Mesodermal cell (in vitro differentiated cells): ENCODE data around the gene CNGA1.

Experiments used
- H3K27ac ChIP-seq: 2 replicates; pipeline ENCODE4 v1.7.0; 2013; ENCODE audit warnings: mild to moderate bottlenecking, low read depth, low read length, moderate library complexity; ENCODE audit not compliant: severe bottlenecking
- H3K36me3 ChIP-seq: 2 replicates; pipeline ENCODE4 v1.7.1; 2013; ENCODE audit warnings: mild to moderate bottlenecking, low read length, moderate library complexity; ENCODE audit not compliant: control insufficient read depth, insufficient read depth
- H3K4me1 ChIP-seq: one replicate; pipeline ENCODE4 v1.7.1; 2013; ENCODE audit warnings: mild to moderate bottlenecking, low read length; ENCODE audit not compliant: insufficient read depth, control insufficient read depth, poor library complexity, severe bottlenecking
- H3K4me3 ChIP-seq: 2 replicates; pipeline ENCODE4 v1.7.0; 2013; ENCODE audit warnings: low read length, control low read depth, mild to moderate bottlenecking; ENCODE audit not compliant: insufficient read depth, poor library complexity, severe bottlenecking; ENCODE audit errors: extremely low read depth
- H3K9me3 ChIP-seq: 2 replicates; pipeline ENCODE4 v1.7.1; 2013; ENCODE audit warnings: mild to moderate bottlenecking, low read length, moderate library complexity; ENCODE audit not compliant: control insufficient read depth
- WGBS, 2 experiments: methylation state at CpG; one replicate each; pipeline ENCODE4 v1.1.5; 2013; ENCODE audit warnings: missing lambda C conversion rate in 2 of 2; ENCODE audit not compliant: insufficient coverage in 2 of 2; 5-methylcytosine and 5-hydroxymethylcytosine counted together

CNGA1 gene

DNA sequence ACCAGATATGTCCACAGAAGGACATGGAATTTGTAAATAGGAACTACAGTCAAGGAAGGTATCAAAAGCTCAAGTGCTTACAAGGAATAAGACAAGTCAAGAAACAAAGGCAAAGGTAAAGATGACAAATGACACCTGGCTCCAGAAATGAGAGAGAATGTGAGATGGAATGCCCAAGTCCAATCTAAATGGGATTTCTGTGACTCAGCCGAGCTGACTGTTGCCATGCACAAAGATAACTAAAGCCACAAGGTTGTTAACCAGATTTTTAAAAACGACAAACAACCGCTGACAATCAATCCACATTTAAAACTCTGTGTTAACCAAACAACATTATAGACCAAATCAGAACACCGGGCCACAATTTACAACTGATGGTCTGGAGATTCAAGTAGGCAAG is 103.2 kb downstream of the CNGA1 start:
- Histone ChIP-seq H3K4me1 (no peaks in the 10 kb centered on the region), H3K9me3 (no peaks in the 10 kb centered on the region), H3K27ac (peak overlapping the region; percentile 45), H3K36me3 (peaks cover 24% of the 10 kb centered on the region), H3K4me3 (peak overlapping the region; percentile 95)
- 0 to 7% methylated on average over 1 to 3 of the region's 4 CpGs for WGBS, 2 experiments

DNA sequence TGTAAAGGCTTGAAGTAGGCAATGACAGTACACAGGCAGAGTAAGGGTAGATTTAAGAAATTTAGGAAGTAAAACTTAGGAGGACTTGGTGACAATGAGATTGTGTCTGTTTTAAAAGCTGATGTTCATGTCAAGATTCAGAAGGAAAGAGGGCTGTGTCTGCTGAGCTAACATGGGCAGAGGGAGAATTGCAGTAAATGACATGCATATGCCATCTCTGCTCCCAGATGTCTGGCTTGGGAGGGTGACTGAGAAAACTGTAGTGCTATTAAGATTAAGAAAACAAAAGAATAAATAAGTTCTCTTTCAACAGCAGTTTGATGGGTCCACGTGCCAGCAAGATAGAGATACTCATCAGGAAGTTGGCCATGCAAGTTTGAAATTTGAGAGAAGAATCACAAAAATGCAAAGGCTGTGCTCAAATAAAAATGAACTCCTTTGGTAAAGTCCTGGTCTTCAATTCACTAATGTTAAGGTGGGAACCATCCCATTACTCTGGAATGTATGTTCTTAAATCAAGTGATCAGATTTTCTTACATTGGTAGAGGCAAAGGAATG is 109.3 kb downstream of the CNGA1 start:
- no peak overlapping the region for H3K27ac ChIP-seq
- H3K4me1 ChIP-seq, result no peaks in the 10 kb centered on the region
- H3K36me3 ChIP-seq, result peaks cover 46% of the 10 kb centered on the region

DNA sequence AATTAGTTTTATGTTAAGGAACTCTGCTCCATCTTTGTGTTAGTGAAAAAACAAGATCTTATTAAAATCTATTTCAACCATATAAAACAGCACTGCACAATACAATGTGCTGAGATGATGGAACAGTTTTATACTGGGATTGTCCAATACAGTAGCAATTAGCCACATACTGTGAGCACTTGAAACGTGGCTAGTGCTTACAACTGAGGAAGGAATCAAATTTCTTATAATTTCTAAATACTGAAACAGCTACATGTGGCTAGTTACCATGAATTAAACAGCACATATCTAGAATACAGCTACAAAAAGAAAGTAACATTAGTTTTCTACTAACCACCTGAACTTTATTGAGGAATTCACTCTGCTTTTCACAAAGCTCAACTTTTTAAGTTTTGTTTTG is 116.8 kb downstream of the CNGA1 start:
- no peaks in the 10 kb centered on the region for H3K4me1 ChIP-seq
- no peak overlapping the region for H3K27ac ChIP-seq
- H3K4me3 ChIP-seq, result no peak overlapping the region
- no peaks in the 10 kb centered on the region for H3K9me3 ChIP-seq
- H3K36me3 ChIP-seq, result peaks cover 65% of the 10 kb centered on the region
- WGBS, 2 experiments, result 80% methylated on average over 1 of the region's 1 CpG; no CpG with 5 or more reads in 1 of the 2 experiments

More for the DNA sequence above, 109.3 kb downstream of the CNGA1 start:
- Histone ChIP-seq H3K4me3 (no peak overlapping the region), H3K9me3 (no peaks in the 10 kb centered on the region)
- 0% methylated on average over 1 of the region's 1 CpG for WGBS, 2 experiments

DNA sequence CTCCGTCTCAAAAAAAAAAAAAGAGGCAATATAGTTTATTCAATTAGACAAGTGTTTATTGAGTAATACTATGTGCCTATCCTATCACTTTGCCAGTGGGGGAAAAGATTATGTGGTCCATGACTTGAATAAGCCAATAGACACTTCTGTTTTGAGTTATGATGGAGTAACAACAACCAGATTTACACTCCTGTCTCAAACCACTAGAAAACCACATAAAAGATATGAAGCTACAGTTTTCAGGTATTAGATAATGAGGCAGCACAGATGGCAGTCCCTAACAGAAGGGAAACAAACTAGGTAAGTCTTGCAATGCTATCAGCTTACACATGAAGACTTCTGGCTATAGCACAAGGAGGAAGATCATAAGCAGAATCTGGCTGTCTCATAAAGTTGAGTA is 124.6 kb downstream of the CNGA1 start:
- Histone ChIP-seq H3K9me3 (no peaks in the 10 kb centered on the region), H3K36me3 (peaks cover 49% of the 10 kb centered on the region), H3K4me3 (no peak overlapping the region), H3K27ac (no peak overlapping the region), H3K4me1 (no peaks in the 10 kb centered on the region)
- no CpG with 5 or more reads among the region's 1 CpG for WGBS, 2 experiments
